HUES64 (cell line): ENCODE results near the gene TRERF1.
A peak's percentile ranks its signal among the peaks of the same experiment; 100 is the strongest.
"Not testable (repeated sequence)": the region's sequence is repeated elsewhere in the genome, so short reads cannot be mapped to it uniquely, and the experiment has no call there.

Source experiments
- H3K27ac ChIP-seq: 2 replicates; pipeline ENCODE4 v1.7.0; 2013; ENCODE audit warnings: low read depth, low read length, inconsistent platforms
- H3K27me3 ChIP-seq: 2 replicates; pipeline ENCODE4 v1.6.1; 2013; ENCODE audit warnings: mild to moderate bottlenecking, low read length; ENCODE audit not compliant: insufficient read depth
- H3K36me3 ChIP-seq: 2 replicates; pipeline ENCODE4 v1.6.1; 2013; ENCODE audit warnings: mild to moderate bottlenecking, low read length; ENCODE audit not compliant: insufficient read depth
- H3K4me1 ChIP-seq: 2 replicates; pipeline ENCODE4 v1.6.1; 2013; ENCODE audit warnings: mild to moderate bottlenecking, low read length, moderate library complexity; ENCODE audit not compliant: insufficient read depth
- H3K4me3 ChIP-seq: 2 replicates; pipeline ENCODE4 v1.5.1; 2013; ENCODE audit warnings: mild to moderate bottlenecking, low read length, moderate library complexity
- H3K9ac ChIP-seq: 2 replicates; pipeline ENCODE4 v1.6.1; 2013; ENCODE audit warnings: mild to moderate bottlenecking, low read depth, low read length
- H3K9me3 ChIP-seq: 2 replicates; pipeline ENCODE4 v1.6.1; 2013; ENCODE audit warnings: low read depth, low read length; ENCODE audit not compliant: insufficient read depth
- WGBS: fragments of 150-250, 120-280 bp; methylation state at CpG from one replicate; pipeline ENCODE4 v1.1.7; 2013; ENCODE audit warnings: missing lambda C conversion rate; 5-methylcytosine and 5-hydroxymethylcytosine counted together

TRERF1 gene

GRCh38 chr6:42225419-42225818 lies 226.3 kb downstream of the TRERF1 start:
- Histone ChIP-seq H3K36me3 (peaks cover 23% of the 10 kb centered on the region), H3K27ac (no peak overlapping the region), H3K9me3 (no peaks in the 10 kb centered on the region), H3K4me3 (no peak overlapping the region), H3K27me3 (no peaks in the 10 kb centered on the region), H3K4me1 (peaks cover 12% of the 10 kb centered on the region; the same call in 1 of the 2 replicates), H3K9ac (no peak overlapping the region)
- 100% methylated on average over 2 of the region's 4 CpGs for WGBS

DNA sequence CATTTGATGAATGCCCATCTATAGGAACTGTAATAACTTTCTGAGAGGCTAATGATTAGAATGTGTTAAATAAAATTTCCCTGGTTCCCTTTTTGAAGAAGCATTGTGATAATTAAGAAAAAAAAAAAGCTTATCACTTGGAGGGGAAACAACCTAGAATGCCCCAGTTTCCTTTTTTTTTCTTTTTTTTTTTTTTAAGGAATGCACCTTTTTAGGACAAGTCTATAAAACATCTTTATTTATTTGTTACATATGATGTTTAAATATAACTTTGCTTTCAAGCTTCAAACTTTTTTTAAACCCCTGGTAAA lies 226.7 kb downstream of the TRERF1 start:
- Histone ChIP-seq H3K9ac (no peak overlapping the region), H3K27me3 (no peaks in the 10 kb centered on the region), H3K4me3 (no peak overlapping the region), H3K36me3 (peaks cover 23% of the 10 kb centered on the region), H3K4me1 (peaks cover 12% of the 10 kb centered on the region; the same call in 1 of the 2 replicates), H3K9me3 (no peaks in the 10 kb centered on the region), H3K27ac (no peak overlapping the region)

GRCh38 chr6:42224222-42225028 lies 227.3 kb downstream of the TRERF1 start:
- WGBS: 91% methylated on average over 12 of the region's 12 CpGs
- Histone ChIP-seq H3K9ac (no peak overlapping the region), H3K4me3 (no peak overlapping the region), H3K9me3 (no peaks in the 10 kb centered on the region), H3K27ac (no peak overlapping the region), H3K4me1 (peaks cover 12% of the 10 kb centered on the region; the same call in 1 of the 2 replicates), H3K36me3 (peaks cover 23% of the 10 kb centered on the region), H3K27me3 (no peaks in the 10 kb centered on the region)

DNA sequence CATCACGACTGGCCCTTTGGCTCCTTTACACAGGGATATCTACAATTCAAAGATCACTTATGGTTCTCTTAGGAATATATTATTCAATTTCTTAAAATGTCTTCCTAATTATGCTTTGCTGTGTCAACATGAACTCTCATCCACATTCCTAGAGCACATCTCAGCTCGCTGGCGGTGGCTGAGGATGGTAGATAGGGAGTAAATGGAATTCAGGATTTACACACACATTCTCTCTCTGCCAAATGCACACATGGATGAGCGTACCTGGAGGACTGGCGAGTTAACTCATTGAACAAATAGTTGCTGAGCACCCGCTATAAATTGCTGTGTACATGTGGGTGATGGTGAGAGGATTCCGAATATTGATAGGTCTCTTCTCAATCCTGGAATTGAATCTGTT lies 229.3 kb downstream of the TRERF1 start:
- Histone ChIP-seq H3K27ac (no peak overlapping the region), H3K9ac (no peak overlapping the region), H3K9me3 (no peaks in the 10 kb centered on the region), H3K36me3 (peaks cover 4% of the 10 kb centered on the region), H3K4me3 (no peak overlapping the region), H3K4me1 (peaks cover 12% of the 10 kb centered on the region; the same call in 1 of the 2 replicates), H3K27me3 (no peaks in the 10 kb centered on the region)
- WGBS: 93% methylated on average over 5 of the region's 7 CpGs

DNA sequence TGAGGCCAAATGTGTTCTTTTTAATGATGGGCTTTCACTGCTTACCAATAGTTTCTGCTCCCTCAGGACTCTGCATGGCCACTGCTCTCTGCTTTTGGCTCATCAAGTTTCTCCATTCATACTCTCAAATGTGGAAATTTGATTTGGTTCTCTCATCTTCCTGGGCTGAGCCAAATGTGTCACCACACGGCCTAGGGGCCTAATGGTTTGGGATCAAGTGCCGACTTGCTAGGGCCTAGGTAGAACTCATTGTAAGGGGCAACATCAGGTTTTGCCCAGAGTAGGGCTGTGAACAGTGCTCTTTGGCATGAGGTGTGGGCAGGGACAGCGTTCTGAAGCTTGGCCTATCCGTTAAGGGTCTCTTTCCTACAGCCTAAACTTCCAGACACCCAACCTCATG lies 230.2 kb downstream of the TRERF1 start:
- no peak overlapping the region for H3K4me3 ChIP-seq
- H3K36me3 ChIP-seq: no peaks in the 10 kb centered on the region
- H3K9ac ChIP-seq: no peak overlapping the region
- peaks cover 5% of the 10 kb centered on the region; the same call in 1 of the 2 replicates for H3K4me1 ChIP-seq
- WGBS: 96% methylated on average over 4 of the region's 4 CpGs
- no peak overlapping the region for H3K27ac ChIP-seq
- H3K27me3 ChIP-seq: no peaks in the 10 kb centered on the region
- no peaks in the 10 kb centered on the region for H3K9me3 ChIP-seq

- WGBS: 88% methylated on average over 6 of the region's 6 CpGs
- H3K4me1 ChIP-seq: no peaks in the 10 kb centered on the region
Observed at GRCh38 chr6:42220807-42221206, 230.9 kb downstream of the TRERF1 start.

GRCh38 chr6:42217519-42218367 lies 234.0 kb downstream of the TRERF1 start, which contains the start of gene MRPS10:
TSS of gene MRPS10 (minus strand) at chr6:42217861. CDS start at chr6:42217849, 12 bp downstream.
- H3K27ac ChIP-seq: peak within 1 kb of the TSS; percentile 69
- WGBS: 13% methylated on average over 29 of the region's 29 CpGs
- H3K27me3 ChIP-seq: no peaks in the 10 kb centered on the region
- peak within 1 kb of the TSS; percentile 73 for H3K4me3 ChIP-seq
- peaks cover 15% of the 10 kb centered on the region for H3K36me3 ChIP-seq
- peak within 1 kb of the TSS; percentile 85 for H3K9ac ChIP-seq
- peaks cover 4% of the 10 kb centered on the region; the same call in 1 of the 2 replicates for H3K4me1 ChIP-seq
- H3K9me3 ChIP-seq: no peaks in the 10 kb centered on the region

More at GRCh38 chr6:42220807-42221206, 230.9 kb downstream of the TRERF1 start:
- Histone ChIP-seq H3K27ac (no peak overlapping the region), H3K9ac (no peak overlapping the region), H3K9me3 (no peaks in the 10 kb centered on the region), H3K4me3 (no peak overlapping the region), H3K36me3 (no peaks in the 10 kb centered on the region), H3K27me3 (no peaks in the 10 kb centered on the region)

GRCh38 chr6:42217157-42217518 lies 234.6 kb downstream of the TRERF1 start:
- Histone ChIP-seq H3K27me3 (no peaks in the 10 kb centered on the region), H3K36me3 (peaks cover 21% of the 10 kb centered on the region), H3K27ac (peak overlapping the region; percentile 69), H3K9me3 (no peaks in the 10 kb centered on the region), H3K4me1 (peaks cover 4% of the 10 kb centered on the region; the same call in 1 of the 2 replicates), H3K4me3 (peak overlapping the region; percentile 73), H3K9ac (peak overlapping the region; percentile 85)
- 16% methylated on average over 5 of the region's 5 CpGs for WGBS

- H3K9me3 ChIP-seq, H3K27me3 ChIP-seq, H3K4me1 ChIP-seq, H3K9ac ChIP-seq, H3K27ac ChIP-seq: not testable (repeated sequence)
- H3K36me3 ChIP-seq: peaks cover 28% of the 10 kb centered on the region
- H3K4me3 ChIP-seq: peak overlapping the region; percentile 73
- WGBS: 94% methylated on average over 18 of the region's 18 CpGs
Observed at GRCh38 chr6:42216495-42216894, 235.2 kb downstream of the TRERF1 start.

DNA sequence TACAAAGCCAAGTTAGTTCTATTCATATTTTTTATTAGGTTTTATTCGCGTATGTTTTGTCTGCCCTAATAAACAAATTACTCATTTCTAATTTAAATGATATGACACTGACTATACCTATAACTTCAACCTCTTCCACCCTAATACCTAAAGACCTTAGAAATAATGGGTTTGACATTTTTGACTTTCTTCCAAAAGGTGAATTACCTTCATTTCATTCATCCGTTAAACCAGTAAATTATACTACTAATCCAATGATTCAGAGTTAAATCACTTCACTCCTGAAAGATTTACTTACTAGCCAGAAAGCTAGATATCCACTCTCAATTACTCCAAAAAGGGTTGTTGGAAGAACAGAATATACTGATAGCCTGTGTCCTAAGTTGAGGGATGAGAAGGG lies 239.3 kb downstream of the TRERF1 start:
- Histone ChIP-seq H3K9ac (no peak overlapping the region), H3K27ac (no peak overlapping the region), H3K36me3 (peaks cover 63% of the 10 kb centered on the region), H3K4me1 (peaks cover 4% of the 10 kb centered on the region; the same call in 1 of the 2 replicates), H3K9me3 (no peaks in the 10 kb centered on the region), H3K4me3 (no peak overlapping the region), H3K27me3 (no peaks in the 10 kb centered on the region)
- 96% methylated on average over 1 of the region's 3 CpGs for WGBS

- peaks cover 4% of the 10 kb centered on the region; the same call in 1 of the 2 replicates for H3K4me1 ChIP-seq
- peaks cover 64% of the 10 kb centered on the region for H3K36me3 ChIP-seq
- WGBS: over 99% methylated on average over 6 of the region's 6 CpGs
- H3K9ac ChIP-seq: no peak overlapping the region
- H3K27me3 ChIP-seq: no peaks in the 10 kb centered on the region
- H3K9me3 ChIP-seq: no peaks in the 10 kb centered on the region
- H3K27ac ChIP-seq: no peak overlapping the region
- no peak overlapping the region for H3K4me3 ChIP-seq
Observed at GRCh38 chr6:42211726-42212125, 240.0 kb downstream of the TRERF1 start.
